Right cardiac atrium (tissue), 5 donors: ENCODE data around the gene FBLN1. TPM values are rescaled to one million over a fixed set of nuclear protein-coding genes. Genes with fewer than 3 reads are reported as not detected.
"Not testable (repeated sequence)": the region's sequence is repeated elsewhere in the genome, so short reads cannot be mapped to it uniquely, and the experiment has no call there.

ENCODE experiments used
- ATAC-seq, 2 donors: fragments of 200-7000 bp; cut with Tn5 transposase; one replicate each; pipeline versions ENCODE4 v1.8.0 to v1.9.1; 2020; ENCODE audit warnings: moderate library complexity in 2 of 2, mild to moderate bottlenecking in 1 of 2
- DNase-seq, 3 donors: peaks; one replicate each; pipeline ENCODE4 v3.0.0-alpha.2; 2020
- H3K27ac ChIP-seq: one replicate; pipeline ENCODE4 v1.5.1; 2013; ENCODE audit warnings: mild to moderate bottlenecking, low read length, control low read depth, moderate library complexity
- H3K27me3 ChIP-seq: one replicate; pipeline ENCODE4 v1.6.1; 2013; ENCODE audit not compliant: control insufficient read depth, insufficient read depth
- H3K4me1 ChIP-seq: one replicate; pipeline ENCODE4 v1.6.1; 2013; ENCODE audit warnings: low read length; ENCODE audit not compliant: control insufficient read depth, insufficient read depth
- H3K4me3 ChIP-seq: one replicate; pipeline ENCODE4 v1.5.1; 2013; ENCODE audit warnings: low read length, control low read depth
- H3K9me3 ChIP-seq: one replicate; pipeline ENCODE4 v1.6.1; 2013; ENCODE audit warnings: low read length; ENCODE audit not compliant: control insufficient read depth
- WGBS: extraction: QIAGEN DNeasy Blood & Tissue Kit; methylation state at CpG from one replicate; pipeline ENCODE4 v1.1.7; 2013; 5-methylcytosine and 5-hydroxymethylcytosine counted together
- intact Hi-C, 4 donors: fragments of 100-400 bp; cut with DNase I; formaldehyde crosslinking; loops; one replicate each; pipeline versions ENCODE4 v1.11.0 to v1.14.0; 2022 to 2023
- polyA plus RNA-seq: library from polyadenylated mRNA; stranded (reverse); fragments of 200-250 nt; gene quantifications from one replicate; pipeline ENCODE4 v1.2.3, GENCODE V29; 2013
- total RNA-seq, 4 donors: library from RNA; stranded (reverse); fragmentation: NEBNext Ultra II Directional; extraction: Animal tissue kit (Norgen Biotek cat#: 25700); gene quantifications; one replicate each; pipeline ENCODE4 v1.2.1, GENCODE V29; 2021
- donor health status: healthy with polysubstance abuse.
- donor health status: DM: no; HTN: yes; CAD: no.
- donor health status: DM: no; HTN: no; CAD: no.
- donor health status: DM: no; HTN: yes; CAD: no; lungs with severe emphysema.
- donor health status: DM: yes; HTN: yes; CAD: no.

Gene FBLN1
- total and polyA plus RNA-seq, 5 donors = 228 to 456 (median 390) TPM

DNA sequence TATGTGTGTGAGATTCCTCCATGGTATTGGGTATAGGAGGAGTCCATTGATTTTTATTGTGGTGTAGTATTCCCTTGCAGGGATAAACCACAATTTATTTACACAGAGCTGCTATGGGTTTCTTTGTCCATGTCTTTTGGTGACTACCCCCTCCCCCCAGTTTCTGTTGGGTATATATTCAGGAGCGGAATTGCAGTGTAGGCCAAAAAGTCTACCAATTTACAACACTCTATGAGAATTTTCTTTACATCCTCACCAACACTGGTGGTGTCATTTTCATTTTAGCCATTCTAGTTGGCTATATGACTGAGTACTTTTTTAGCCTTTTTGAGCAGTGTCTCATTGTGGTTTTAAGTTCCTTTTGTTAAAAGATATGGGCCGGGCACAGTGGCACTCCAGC, 113.7 kb downstream of the FBLN1 start:
- DNase-seq (no peak), ATAC-seq (no peak)
- intact Hi-C loops = no loop called here
- H3K9me3 ChIP-seq = no peaks in the 10 kb centered on the region
- no peak overlapping the region for H3K27ac ChIP-seq
- WGBS = 92% methylated on average over 2 of the region's 2 CpGs
- H3K27me3 ChIP-seq = no peaks in the 10 kb centered on the region
- H3K4me3 ChIP-seq = no peak overlapping the region
- H3K4me1 ChIP-seq = no peaks in the 10 kb centered on the region

DNA sequence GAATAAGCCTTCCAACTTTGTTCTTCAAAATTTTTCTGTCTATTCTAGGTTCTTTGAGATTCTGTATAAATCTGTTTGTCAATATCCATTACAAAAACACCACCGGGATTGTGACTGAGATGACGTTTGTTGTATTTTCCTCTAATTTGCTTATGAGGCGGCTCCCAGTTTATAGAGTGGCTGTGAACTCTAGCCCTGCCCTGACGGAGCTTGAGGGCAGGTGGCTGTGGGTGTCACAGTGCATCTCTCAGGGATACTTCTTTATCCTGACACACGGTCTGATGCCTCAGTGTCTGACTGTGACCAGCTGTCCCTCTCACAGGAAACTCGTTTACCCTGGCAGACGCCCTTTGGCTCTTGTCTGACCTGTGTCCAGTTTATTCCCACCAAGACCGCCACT, 115.3 kb downstream of the FBLN1 start:
- Histone ChIP-seq H3K9me3 (no peaks in the 10 kb centered on the region), H3K4me3 (no peak overlapping the region), H3K27ac (no peak overlapping the region), H3K4me1 (no peaks in the 10 kb centered on the region), H3K27me3 (no peaks in the 10 kb centered on the region)
- ATAC-seq (no peak), DNase-seq (no peak)
- WGBS = 83% methylated on average over 8 of the region's 8 CpGs
- intact Hi-C loops = no loop called here

DNA sequence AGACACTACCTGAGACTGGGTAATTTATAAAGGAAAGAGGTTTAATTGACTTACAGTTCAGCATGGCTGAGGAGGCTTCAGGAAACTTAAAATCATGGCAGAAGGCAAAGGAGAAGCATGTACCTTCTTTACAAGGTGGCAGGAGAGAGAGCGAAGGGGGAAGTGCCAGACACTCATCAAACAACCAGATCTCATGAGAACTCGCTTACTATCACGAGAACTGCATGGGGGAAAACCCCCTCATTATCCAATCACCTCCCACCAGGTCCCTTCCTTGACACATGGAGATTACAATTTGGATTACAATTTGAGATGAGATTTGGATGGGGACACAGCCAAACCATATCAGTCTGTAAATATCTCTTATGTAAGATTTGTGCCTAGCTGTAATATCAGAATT, 118.0 kb downstream of the FBLN1 start:
- DNase-seq (no peak), ATAC-seq (no peak)
- intact Hi-C loops = no loop called here
- H3K9me3 ChIP-seq = no peaks in the 10 kb centered on the region
- H3K4me1 ChIP-seq = no peaks in the 10 kb centered on the region
- H3K27me3 ChIP-seq = no peaks in the 10 kb centered on the region
- no peak overlapping the region for H3K27ac ChIP-seq
- H3K4me3 ChIP-seq = no peak overlapping the region
- 82% methylated on average over 3 of the region's 3 CpGs for WGBS

DNA sequence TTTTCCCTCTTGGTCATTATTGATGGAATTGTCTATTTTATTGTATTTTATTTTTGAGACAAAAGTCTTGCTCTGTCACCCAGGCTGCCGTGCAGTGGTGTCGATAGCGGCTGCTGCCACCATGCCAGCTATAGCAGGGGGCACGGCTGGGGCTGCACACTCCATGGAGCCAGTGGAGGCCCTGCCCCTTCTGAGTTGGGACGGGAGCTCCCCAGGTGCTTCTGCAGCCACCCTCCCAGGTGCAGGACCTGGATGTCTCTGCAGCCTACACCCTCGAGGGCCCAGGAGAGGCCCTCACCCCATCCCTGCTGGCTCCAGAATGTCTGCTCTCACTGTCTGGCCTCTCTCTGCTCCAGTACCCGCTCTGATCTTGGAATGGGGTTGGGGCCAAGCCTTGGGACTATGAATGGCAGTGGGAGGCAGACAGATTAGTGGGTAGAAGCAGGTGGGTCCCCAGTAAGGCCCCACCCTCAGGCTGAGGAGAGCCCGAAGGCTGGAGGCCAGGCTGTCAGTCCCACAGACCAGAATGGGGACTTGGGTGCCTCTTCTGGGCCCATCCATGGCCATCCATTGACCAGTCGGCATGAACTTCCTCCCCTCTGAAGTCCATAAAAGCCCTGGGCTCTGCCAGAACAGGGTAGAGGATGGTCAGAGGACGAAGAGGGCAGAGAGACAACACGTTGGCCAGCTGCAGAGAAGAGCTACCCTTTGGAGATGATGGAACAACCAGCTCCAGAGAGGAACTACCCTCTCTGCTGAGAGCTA, 119.3 kb downstream of the FBLN1 start:
- ATAC-seq (no peak), DNase-seq (no peak)
- no peaks in the 10 kb centered on the region for H3K27me3 ChIP-seq
- H3K4me3 ChIP-seq = no peak overlapping the region
- H3K27ac ChIP-seq = no peak overlapping the region
- WGBS = 87% methylated on average over 11 of the region's 11 CpGs
- no peaks in the 10 kb centered on the region for H3K9me3 ChIP-seq
- no peaks in the 10 kb centered on the region for H3K4me1 ChIP-seq
- intact Hi-C loops = no loop called here

DNA sequence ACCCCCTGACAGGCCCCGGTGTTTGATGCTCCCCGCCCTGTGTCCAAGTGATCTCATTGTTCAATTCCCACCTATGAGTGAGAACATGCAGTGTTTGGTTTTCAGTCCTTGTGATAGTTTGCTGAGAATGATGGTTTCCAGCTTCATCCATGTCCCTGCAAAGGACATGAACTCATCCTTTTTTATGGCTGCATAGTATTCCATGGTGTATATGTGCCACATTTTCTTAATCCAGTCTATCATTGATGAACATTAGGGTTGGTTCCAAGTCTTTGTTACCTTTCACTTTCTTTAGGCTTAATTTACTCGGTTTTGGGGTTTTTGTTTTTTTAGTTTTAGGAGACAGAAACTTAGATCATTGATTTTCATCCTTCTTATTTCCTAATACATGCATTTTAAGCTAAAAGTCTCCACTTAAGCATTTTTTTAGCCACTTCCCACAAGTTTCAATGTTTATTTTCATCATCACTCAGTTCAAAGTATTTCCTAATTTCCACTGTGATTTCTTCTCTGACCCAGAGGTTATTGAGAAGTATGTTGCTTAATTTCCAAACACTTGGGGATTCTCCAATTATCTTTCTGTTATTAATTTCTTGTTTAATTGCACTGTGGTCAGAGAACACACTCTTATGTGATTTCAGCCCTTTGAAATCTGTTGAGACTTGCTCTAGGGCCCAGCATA, 120.9 kb downstream of the FBLN1 start:
- H3K9me3 ChIP-seq, DNase-seq, H3K27ac ChIP-seq, H3K4me3 ChIP-seq, H3K27me3 ChIP-seq, ATAC-seq, intact Hi-C loops, H3K4me1 ChIP-seq: not testable (repeated sequence)
- 92% methylated on average over 3 of the region's 3 CpGs for WGBS

DNA sequence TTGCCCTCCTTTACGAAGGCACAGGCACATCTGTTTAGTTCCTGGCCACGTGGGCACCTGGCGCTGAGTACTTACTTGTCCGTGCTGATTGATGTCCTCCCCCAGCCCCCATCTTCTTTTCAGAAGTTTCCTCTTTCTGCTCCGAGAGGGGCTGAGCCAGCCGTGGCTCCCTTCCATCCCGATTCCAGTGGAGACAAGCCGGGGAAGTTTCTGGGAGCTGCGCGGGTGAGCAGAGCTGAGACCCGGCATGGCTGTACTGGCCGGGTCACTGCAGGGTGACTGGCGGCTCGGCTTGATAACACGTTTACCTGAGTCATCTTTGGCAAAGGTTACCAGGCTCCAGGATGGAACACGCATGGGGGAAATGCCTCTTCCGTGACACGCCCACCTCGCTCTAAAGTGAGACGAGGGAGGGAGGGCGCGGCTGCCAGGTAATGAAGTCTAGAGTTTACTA, 123.5 kb downstream of the FBLN1 start:
- Histone ChIP-seq H3K4me3 (no peak overlapping the region), H3K27me3 (no peaks in the 10 kb centered on the region), H3K9me3 (no peaks in the 10 kb centered on the region), H3K27ac (no peak overlapping the region), H3K4me1 (no peaks in the 10 kb centered on the region)
- 77% methylated on average over 22 of the region's 22 CpGs for WGBS
- intact Hi-C loops = no loop called here
- no peak for ATAC-seq
- peak in 1 of 3 donors; percentile 24 for DNase-seq

DNA sequence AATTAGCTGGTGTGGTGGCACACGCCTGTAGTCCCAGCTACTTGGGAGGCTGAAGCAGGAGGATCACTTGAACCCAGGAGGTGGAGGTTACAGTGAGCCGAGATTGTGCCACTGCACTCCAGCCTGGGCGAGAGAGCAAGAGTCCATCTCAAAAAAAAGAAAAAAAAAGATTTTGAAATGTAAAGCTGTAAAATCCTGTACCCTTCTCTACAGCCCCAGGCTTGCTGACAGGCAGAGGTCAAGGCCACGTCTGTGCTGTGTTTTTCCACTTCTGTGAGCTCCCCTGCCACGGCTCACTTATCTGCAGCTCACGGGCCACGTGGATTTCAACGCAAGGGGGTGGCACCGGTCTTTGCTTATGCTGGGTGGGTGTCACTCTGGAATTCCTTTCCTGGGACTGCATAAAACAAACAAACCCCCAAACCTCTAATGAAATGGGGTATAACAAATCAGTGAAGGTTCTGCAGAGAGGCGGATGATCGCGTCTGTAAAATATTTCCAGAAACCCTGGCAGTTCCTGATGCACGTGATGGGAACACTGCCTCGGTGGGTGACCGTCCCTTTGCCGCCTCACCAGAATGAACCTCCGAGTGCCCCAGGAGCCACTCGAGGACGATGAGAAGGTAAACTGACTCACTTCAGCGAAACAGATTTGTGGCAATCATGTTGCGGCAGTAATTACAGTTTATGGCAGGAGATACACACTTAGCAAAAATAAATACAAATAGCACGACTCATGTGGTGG, 125.0 kb downstream of the FBLN1 start:
- H3K27ac ChIP-seq = no peak overlapping the region
- H3K4me3 ChIP-seq = no peak overlapping the region
- H3K9me3 ChIP-seq = no peaks in the 10 kb centered on the region
- intact Hi-C loops = no loop called here
- DNase-seq = peak in 1 of 3 donors; percentile 5
- no peak for ATAC-seq
- no peaks in the 10 kb centered on the region for H3K27me3 ChIP-seq
- 75% methylated on average over 22 of the region's 22 CpGs for WGBS
- no peaks in the 10 kb centered on the region for H3K4me1 ChIP-seq

DNA sequence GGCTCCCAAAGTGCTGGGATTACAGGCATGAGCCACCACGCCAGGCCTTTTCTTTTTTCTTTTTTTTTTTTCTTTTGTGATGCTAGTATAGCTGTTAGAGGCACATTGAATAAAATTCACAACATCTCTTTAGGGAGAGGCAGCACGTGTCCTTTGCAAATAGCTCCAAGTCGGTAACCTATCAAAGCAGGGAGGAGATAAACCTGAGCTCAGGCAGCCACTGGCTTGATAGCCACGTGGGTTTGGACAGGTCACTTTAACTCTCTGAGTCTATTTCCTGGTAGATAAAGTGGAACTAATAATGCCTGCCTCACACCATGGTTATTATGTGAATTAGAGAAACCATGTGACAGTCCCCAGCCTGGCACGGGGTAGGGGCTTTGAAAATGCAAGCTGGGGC, 125.8 kb downstream of the FBLN1 start:
- DNase-seq (no peak), ATAC-seq (no peak)
- WGBS = 57% methylated on average over 5 of the region's 5 CpGs
- H3K9me3 ChIP-seq = no peaks in the 10 kb centered on the region
- no peak overlapping the region for H3K4me3 ChIP-seq
- H3K4me1 ChIP-seq = no peaks in the 10 kb centered on the region
- intact Hi-C loops = no loop called here
- no peak overlapping the region for H3K27ac ChIP-seq
- H3K27me3 ChIP-seq = no peaks in the 10 kb centered on the region

DNA sequence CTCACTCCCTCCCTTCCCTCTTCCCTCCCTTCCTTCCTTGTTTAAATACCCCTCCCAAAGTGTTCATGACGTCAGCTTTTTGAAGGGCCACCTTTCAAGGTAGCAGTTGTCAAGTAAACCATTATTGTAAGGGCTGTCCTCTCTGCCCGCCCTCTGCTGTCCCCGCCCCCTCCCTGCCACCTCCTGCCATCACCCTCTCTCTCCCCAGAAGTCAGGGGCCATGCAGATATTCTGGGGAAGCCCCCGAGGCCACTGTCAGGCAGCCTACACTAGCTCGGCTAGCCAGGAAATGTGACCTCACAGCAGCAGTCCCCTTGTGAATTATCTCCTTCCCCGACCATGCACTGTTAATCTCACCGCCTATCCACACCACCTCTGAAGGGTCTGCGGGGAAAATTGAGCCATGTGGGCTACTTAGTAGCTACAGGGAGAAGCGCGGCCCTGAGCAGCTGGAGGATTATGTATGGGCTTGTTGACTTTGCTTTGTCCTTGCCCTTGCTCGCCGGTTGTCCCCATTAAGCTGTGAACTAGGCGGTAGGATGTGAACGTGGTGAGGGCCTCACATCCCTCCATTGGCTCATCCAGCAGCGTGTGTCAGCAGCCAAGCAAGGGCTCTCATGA, 126.9 kb downstream of the FBLN1 start:
- Histone ChIP-seq H3K27ac (no peak overlapping the region), H3K9me3 (no peaks in the 10 kb centered on the region), H3K4me3 (no peak overlapping the region), H3K4me1 (no peaks in the 10 kb centered on the region), H3K27me3 (no peaks in the 10 kb centered on the region)
- intact Hi-C loops = no loop called here
- ATAC-seq = no peak
- peak in 1 of 3 donors; percentile 11 for DNase-seq
- WGBS = 50% methylated on average over 15 of the region's 15 CpGs

DNA sequence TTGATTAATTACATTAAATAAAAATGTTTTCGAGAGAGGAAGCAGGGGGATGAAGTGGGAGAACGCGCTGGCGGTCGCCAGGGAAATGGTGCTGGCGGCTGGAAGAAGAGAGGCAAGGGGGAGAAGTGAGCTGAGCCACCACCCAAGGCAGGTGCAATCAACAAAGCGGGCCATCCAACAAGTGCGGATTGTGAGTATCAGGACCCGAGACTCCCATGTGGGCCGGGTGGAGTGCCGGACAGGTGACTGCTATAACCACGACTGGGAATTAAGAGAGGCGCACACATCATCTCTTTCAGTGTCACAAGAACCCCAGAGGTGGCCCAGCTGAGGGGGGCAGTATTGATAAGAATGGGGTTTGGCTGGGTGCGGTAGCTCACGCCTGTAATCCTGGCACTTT, 127.8 kb downstream of the FBLN1 start:
- DNase-seq = peak in 1 of 3 donors; percentile 22
- no peak for ATAC-seq
- H3K9me3 ChIP-seq = no peaks in the 10 kb centered on the region
- intact Hi-C loops = no loop called here
- no peak overlapping the region for H3K4me3 ChIP-seq
- 96% methylated on average over 15 of the region's 15 CpGs for WGBS
- no peaks in the 10 kb centered on the region for H3K27me3 ChIP-seq
- H3K4me1 ChIP-seq = no peaks in the 10 kb centered on the region
- no peak overlapping the region for H3K27ac ChIP-seq
